Measurements from ENCODE around the gene PORCN. TPM values are rescaled to one million over a fixed set of nuclear protein-coding genes. Genes with fewer than 3 reads are reported as not detected.

The PORCN gene
- total RNA-seq, 1 experiment from 2014 or later: 12.9 TPM

GRCh38 chrX:48511560-48511959 is 2.8 kb downstream of the PORCN start:
- DNase-seq (ENCODE audit: low read depth, low spot score) (no peak), ATAC-seq (0 out of 2 replicates have a peak, but pooled peaks have one; percentile 46)
- Histone ChIP-seq H3K4me1 (ENCODE audit: control insufficient read depth in 1 of 2, insufficient read depth in 2 of 2, low read length in 2 of 2) (peaks cover 6 to 11% of the 10 kb centered on the region in 2 experiments; a peak in 3 of 4 replicates), H3K9me2 (ENCODE audit: insufficient read depth) (no peaks in the 10 kb centered on the region), H3K4me3 (replicated peaks in 1 of 2; ENCODE audit: low read depth in 1 of 2, low read length in 2 of 2) (no peak overlapping the region), H3K9me3 (ENCODE audit: control insufficient read depth in 1 of 2, insufficient read depth in 1 of 2, low read depth in 1 of 2, low read length in 2 of 2) (no peaks in the 10 kb centered on the region), H4K20me1 (ENCODE audit: insufficient read depth) (no peaks in the 10 kb centered on the region), H3K79me2 (ENCODE audit: insufficient read depth, low read length) (no peaks in the 10 kb centered on the region), H3K36me3 (ENCODE audit: control insufficient read depth in 1 of 2, insufficient read depth in 2 of 2, low read length in 2 of 2) (no peaks in the 10 kb centered on the region), H3K27ac (ENCODE audit: low read depth, low read length) (no peak overlapping the region), H3K27me3 (ENCODE audit: insufficient read depth, low read length) (no peaks in the 10 kb centered on the region), H3K9ac (ENCODE audit: low read length) (no peak overlapping the region), H2AFZ (ENCODE audit: low read depth, low read length, poor library complexity, severe bottlenecking) (no peak overlapping the region), H3K4me2 (ENCODE audit: low read length) (no peak overlapping the region)
- CTCF ChIA-PET: no interaction called here
- RAD21 ChIA-PET (ENCODE audit: low non-redundant PET in 1 of 2, low total read pairs in 2 of 2, uncharacterized antibody in 2 of 2, unreplicated experiment in 2 of 2): no interaction called here
- TF ChIP-seq YY1 (IDR thresholded peaks at IDR 0.05; ENCODE audit: extremely low read depth, insufficient replicate concordance, low read depth, low read length): no peak
- no peak for TF ChIP-seq RAD21 (IDR thresholded peaks at IDR 0.05; ENCODE audit: low read depth)
- TF ChIP-seq, protein P1, sequence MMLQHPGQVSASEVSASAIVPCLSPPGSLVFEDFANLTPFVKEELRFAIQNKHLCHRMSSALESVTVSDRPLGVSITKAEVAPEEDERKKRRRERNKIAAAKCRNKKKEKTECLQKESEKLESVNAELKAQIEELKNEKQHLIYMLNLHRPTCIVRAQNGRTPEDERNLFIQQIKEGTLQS (IDR thresholded peaks at IDR 0.05): no peak
- peak in 2 of 3 experiments; percentile 42 to 55; a peak in 4 of 6 replicates for TF ChIP-seq CTCF (IDR thresholded peaks at IDR 0.05 in 2 of 3, conservative IDR thresholded peaks at IDR 0.05 in 1 of 3; ENCODE audit: borderline replicate concordance in 1 of 3, insufficient read depth in 1 of 3, low read depth in 2 of 3, low read length in 2 of 3)
- POLR2A ChIA-PET: no interaction called here
- BruUV-seq (replicated peaks): no TSS peak
- intact Hi-C loops (cut with micrococcal nuclease): no loop called here

- H3K4me3 ChIP-seq (replicated peaks in 1 of 2; ENCODE audit: low read depth in 1 of 2, low read length in 2 of 2): no peak overlapping the region
- no peak overlapping the region for H3K27ac ChIP-seq (ENCODE audit: low read depth, low read length)
- DNase-seq (ENCODE audit: low read depth, low spot score): no peak
- H4K20me1 ChIP-seq (ENCODE audit: insufficient read depth): no peaks in the 10 kb centered on the region
- H3K27me3 ChIP-seq (ENCODE audit: insufficient read depth, low read length): no peaks in the 10 kb centered on the region
- intact Hi-C loops (cut with micrococcal nuclease): no loop called here
- peaks cover 6 to 8% of the 10 kb centered on the region in 2 experiments; a peak in 2 of 4 replicates for H3K4me1 ChIP-seq (ENCODE audit: control insufficient read depth in 1 of 2, insufficient read depth in 2 of 2, low read length in 2 of 2)
- ChIA-PET CTCF (no interaction called here), RAD21 (ENCODE audit: low non-redundant PET in 1 of 2, low total read pairs in 2 of 2, uncharacterized antibody in 2 of 2, unreplicated experiment in 2 of 2) (no interaction called here), POLR2A (no interaction called here)
- no peaks in the 10 kb centered on the region for H3K9me2 ChIP-seq (ENCODE audit: insufficient read depth)
- no peak overlapping the region for H3K9ac ChIP-seq (ENCODE audit: low read length)
- H3K36me3 ChIP-seq (ENCODE audit: control insufficient read depth in 1 of 2, insufficient read depth in 2 of 2, low read length in 2 of 2): no peaks in the 10 kb centered on the region
- H2AFZ ChIP-seq (ENCODE audit: low read depth, low read length, poor library complexity, severe bottlenecking): no peak overlapping the region
- no peaks in the 10 kb centered on the region for H3K9me3 ChIP-seq (ENCODE audit: control insufficient read depth in 1 of 2, insufficient read depth in 1 of 2, low read depth in 1 of 2, low read length in 2 of 2)
- no peak overlapping the region for H3K4me2 ChIP-seq (ENCODE audit: low read length)
- no peaks in the 10 kb centered on the region for H3K79me2 ChIP-seq (ENCODE audit: insufficient read depth, low read length)
- BruUV-seq (replicated peaks): no TSS peak
- no peak for ATAC-seq
- TF ChIP-seq CBX3 (IDR thresholded peaks at IDR 0.05; ENCODE audit: low read depth) (no peak), CTCF (IDR thresholded peaks at IDR 0.05 in 2 of 3, conservative IDR thresholded peaks at IDR 0.05 in 1 of 3; ENCODE audit: borderline replicate concordance in 1 of 3, insufficient read depth in 1 of 3, low read depth in 2 of 3, low read length in 2 of 3) (no peak), ELF1 (IDR thresholded peaks at IDR 0.05; ENCODE audit: borderline replicate concordance, low read depth) (no peak), RAD21 (IDR thresholded peaks at IDR 0.05; ENCODE audit: low read depth) (no peak), FOSL1 (IDR thresholded peaks at IDR 0.05; ENCODE audit: low read depth) (no peak), REST (IDR thresholded peaks at IDR 0.05; ENCODE audit: low read depth) (no peak), POLR2A (IDR thresholded peaks at IDR 0.05; ENCODE audit: borderline replicate concordance, extremely low read depth, insufficient read depth, insufficient read length) (no peak), EZH2phosphoT487 (IDR thresholded peaks at IDR 0.05; ENCODE audit: borderline replicate concordance) (no peak), EGR1 (IDR thresholded peaks at IDR 0.05; ENCODE audit: low read depth) (no peak)
These were observed 3.7 kb downstream of the PORCN start for GRCh38 chrX:48512371-48512935.
